Measurements from ENCODE around the gene FGD4. TPM values are rescaled to one million over a fixed set of nuclear protein-coding genes. Genes with fewer than 3 reads are reported as not detected.

The FGD4 gene
- total and polyA plus RNA-seq, 2 donors (not counting 3 experiments of a cell fraction or from before 2014, with no cell fraction given), result 6.6 to 44.7 TPM

GRCh38 chr12:32379667-32380066 is 19.7 kb upstream of the FGD4 start:
- intact Hi-C loops (cut with micrococcal nuclease), result no loop called here
- no peak for TF ChIP-seq MAX (IDR thresholded peaks at IDR 0.05; ENCODE audit: insufficient read depth, insufficient read length)
- no peak for TF ChIP-seq CTCF (IDR thresholded peaks at IDR 0.05; ENCODE audit: extremely low read depth in 1 of 2, insufficient read depth in 1 of 2, low read depth in 1 of 2, low read length in 2 of 2)
- TF ChIP-seq JUN (IDR thresholded peaks at IDR 0.05; ENCODE audit: borderline replicate concordance, insufficient read depth, insufficient read length, low read depth), result no peak
- TF ChIP-seq POLR2A (IDR thresholded peaks at IDR 0.05; ENCODE audit: low read depth, low read length), result no peak
- TF ChIP-seq FOS (IDR thresholded peaks at IDR 0.05; ENCODE audit: borderline replicate concordance, insufficient read depth, low read length), result no peak
- TF ChIP-seq EZH2 (IDR thresholded peaks at IDR 0.05; ENCODE audit: borderline replicate concordance, low read depth, low read length, severe bottlenecking), result no peak
- no peak for TF ChIP-seq MYC (IDR thresholded peaks at IDR 0.05; ENCODE audit: low read depth, low read length)
- no peak for TF ChIP-seq GATA2 (IDR thresholded peaks at IDR 0.05; ENCODE audit: insufficient read depth, insufficient read length, low read depth, low read length)
- no peak for TF ChIP-seq POLR2AphosphoS5 (IDR thresholded peaks at IDR 0.05; ENCODE audit: insufficient read depth, low read depth, low read length)
- CTCF ChIA-PET, result interaction anchor here (1.4 kb wide), 1 partner anchor 292 kb away, joined by 5 read pairs; no protein-coding TSS in a partner anchor
- FAIRE-seq, result no peak
- Histone ChIP-seq H3K27me3 (ENCODE audit: control insufficient read depth in 2 of 2, insufficient read depth in 2 of 2, low read length in 2 of 2) (no peaks in the 10 kb centered on the region), H3K9me3 (replicated peaks; ENCODE audit: control insufficient read depth, insufficient read depth, low read length) (no peaks in the 10 kb centered on the region), H3K27ac (ENCODE audit: insufficient read depth, low read depth, low read length) (no peak overlapping the region), H3K4me2 (ENCODE audit: insufficient read depth, low read length) (no peak overlapping the region), H2AFZ (ENCODE audit: low read depth, low read length) (no peak overlapping the region), H3K36me3 (ENCODE audit: control insufficient read depth in 2 of 2, extremely low read depth in 1 of 2, insufficient read depth in 2 of 2, low read length in 2 of 2) (no peaks in the 10 kb centered on the region), H3K79me2 (ENCODE audit: control insufficient read depth, insufficient read depth, low read length) (no peaks in the 10 kb centered on the region), H3K9ac (replicated peaks; ENCODE audit: extremely low read depth, insufficient read depth, low read length) (no peak overlapping the region), H4K20me1 (replicated peaks; ENCODE audit: control insufficient read depth, extremely low read depth, insufficient read depth, low read length) (no peaks in the 10 kb centered on the region), H3K9me1 (replicated peaks; ENCODE audit: control insufficient read depth, extremely low read depth, insufficient read depth, low read length) (no peaks in the 10 kb centered on the region), H3K4me1 (ENCODE audit: control insufficient read depth, extremely low read depth, insufficient read depth, low read length) (no peaks in the 10 kb centered on the region), H3K4me3 (replicated peaks in 1 of 3; ENCODE audit: insufficient read depth in 1 of 3, low read depth in 1 of 3, low read length in 3 of 3) (no peak overlapping the region)
- POLR2A ChIA-PET, result no interaction called here
- no peak for DNase-seq (ENCODE audit: low read depth, low spot score)
- BruUV-seq (replicated peaks), result no TSS peak
- dilution Hi-C loops (cut with MboI; ENCODE audit: extremely low pct_ligation_motif_present, low sequenced_read_pairs), result no loop called here

Measured in endothelial cell of umbilical vein (primary cell).